Mesendoderm (in vitro differentiated cells): Measurements from ENCODE around the gene UQCRHL.
"Not testable (repeated sequence)": the region's sequence is repeated elsewhere in the genome, so short reads cannot be mapped to it uniquely, and the experiment has no call there.

Source experiments
- DNase-seq: peaks from one replicate; pipeline ENCODE4 v3.0.0; 2013
- H2AK5ac ChIP-seq: 2 replicates; pipeline ENCODE4 v1.6.1; 2013; ENCODE audit warnings: low read length, inconsistent platforms
- H2BK120ac ChIP-seq: 2 replicates; pipeline ENCODE4 v1.6.1; 2013; ENCODE audit warnings: low read depth, mild to moderate bottlenecking, low read length, moderate library complexity, mixed read lengths
- H2BK15ac ChIP-seq: replicated peaks from 2 replicates; pipeline ENCODE4 v1.6.1; 2013; ENCODE audit warnings: low read depth, mild to moderate bottlenecking, moderate library complexity
- H2BK5ac ChIP-seq: 2 replicates; pipeline ENCODE4 v1.6.1; 2013; ENCODE audit warnings: low read length, inconsistent platforms
- H3K18ac ChIP-seq: 2 replicates; pipeline ENCODE4 v1.6.1; 2013; ENCODE audit warnings: mild to moderate bottlenecking, low read length, mixed read lengths
- H3K23ac ChIP-seq: one replicate; pipeline ENCODE4 v1.6.1; 2013; ENCODE audit warnings: low read length
- H3K27ac ChIP-seq: 2 replicates; pipeline ENCODE4 v1.5.1; 2013; ENCODE audit warnings: low read depth, mild to moderate bottlenecking, inconsistent platforms, low read length, moderate library complexity
- H3K27me3 ChIP-seq: 2 replicates; pipeline ENCODE4 v1.6.1; 2013; ENCODE audit warnings: low read length, control low read depth, mild to moderate bottlenecking, inconsistent platforms; ENCODE audit not compliant: insufficient read depth, poor library complexity
- H3K36me3 ChIP-seq: 2 replicates; pipeline ENCODE4 v1.6.1; 2013; ENCODE audit warnings: low read length, inconsistent platforms; ENCODE audit not compliant: control insufficient read depth, insufficient read depth
- H3K4ac ChIP-seq: one replicate; pipeline ENCODE4 v1.6.1; 2013; ENCODE audit warnings: low read depth, mild to moderate bottlenecking, low read length, moderate library complexity
- H3K4me1 ChIP-seq: 2 replicates; pipeline ENCODE4 v1.6.1; 2013; ENCODE audit warnings: low read depth, low read length, inconsistent platforms; ENCODE audit not compliant: control insufficient read depth
- H3K4me2 ChIP-seq: 2 replicates; pipeline ENCODE4 v1.6.1; 2013; ENCODE audit warnings: low read length
- H3K4me3 ChIP-seq: 2 replicates; pipeline ENCODE4 v1.5.1; 2013; ENCODE audit warnings: mild to moderate bottlenecking, low read length
- H3K56ac ChIP-seq: one replicate; pipeline ENCODE4 v1.6.1; 2013; ENCODE audit warnings: low read length
- H3K79me1 ChIP-seq: 2 replicates; pipeline ENCODE4 v1.6.1; 2013; ENCODE audit warnings: low read length, inconsistent platforms
- H3K79me2 ChIP-seq: 2 replicates; pipeline ENCODE4 v1.6.1; 2013; ENCODE audit warnings: mild to moderate bottlenecking, low read length; ENCODE audit not compliant: control insufficient read depth, insufficient read depth
- H3K9ac ChIP-seq: 2 replicates; pipeline ENCODE4 v1.6.1; 2013; ENCODE audit warnings: low read length, inconsistent platforms
- H4K5ac ChIP-seq: one replicate; pipeline ENCODE4 v1.6.1; 2013; ENCODE audit warnings: low read length
- H4K8ac ChIP-seq: one replicate; pipeline ENCODE4 v1.6.1; 2013; ENCODE audit warnings: low read depth, mild to moderate bottlenecking, control low read depth, low read length, moderate library complexity
- WGBS: extraction: QIAGEN DNeasy Blood & Tissue Kit; methylation state at CpG from one replicate; pipeline ENCODE4 v1.1.7; 2013; ENCODE audit warnings: low lambda C conversion rate, missing lambda C conversion rate; ENCODE audit not compliant: insufficient coverage; ENCODE audit errors: extremely low coverage; 5-methylcytosine and 5-hydroxymethylcytosine counted together

The UQCRHL gene

GRCh38 chr1:15847100-15847892, 39.8 kb upstream of the UQCRHL start, which contains the start of gene SPEN:
Gene SPEN, plus strand, starts transcription at chr1:15847707. Its CDS starts 361 bp downstream, at chr1:15848068.
- DNase-seq = peak; percentile 98
- H3K56ac ChIP-seq = peak within 1 kb of the TSS; percentile 93
- H2BK5ac ChIP-seq = peak within 1 kb of the TSS; percentile 45
- H2BK120ac ChIP-seq = no peak within 1 kb of the TSS
- no peak within 1 kb of the TSS for H4K5ac ChIP-seq
- no peaks in the 10 kb centered on the region for H3K27me3 ChIP-seq
- H3K36me3 ChIP-seq = no peaks in the 10 kb centered on the region
- peaks cover 31% of the 10 kb centered on the region for H3K79me2 ChIP-seq
- no CpG with 5 or more reads among the region's 86 CpGs for WGBS
- H3K27ac ChIP-seq = peak within 1 kb of the TSS; percentile 94
- no peak within 1 kb of the TSS for H2BK15ac ChIP-seq
- H2AK5ac ChIP-seq = no peak within 1 kb of the TSS
- H3K9ac ChIP-seq = peak within 1 kb of the TSS; percentile 96
- H3K4me1 ChIP-seq = peaks cover 2% of the 10 kb centered on the region
- H3K4me3 ChIP-seq = peak within 1 kb of the TSS; percentile 97
- H3K4me2 ChIP-seq = peak within 1 kb of the TSS; percentile 100
- H3K79me1 ChIP-seq = peaks cover 5% of the 10 kb centered on the region
- H4K8ac ChIP-seq = peak within 1 kb of the TSS; percentile 78
- peak within 1 kb of the TSS; percentile 97 for H3K18ac ChIP-seq
- H3K4ac ChIP-seq = peak within 1 kb of the TSS; percentile 58
- peak within 1 kb of the TSS; percentile 37 for H3K23ac ChIP-seq

GRCh38 chr1:15846056-15846455, 38.6 kb upstream of the UQCRHL start:
- not testable (repeated sequence) for H2BK120ac ChIP-seq, H3K56ac ChIP-seq, H3K36me3 ChIP-seq, H3K9ac ChIP-seq, H3K27me3 ChIP-seq, H3K4ac ChIP-seq, H3K23ac ChIP-seq, H3K79me1 ChIP-seq, DNase-seq, H4K8ac ChIP-seq, H3K18ac ChIP-seq, H4K5ac ChIP-seq, H3K4me2 ChIP-seq, H2BK15ac ChIP-seq, H3K4me3 ChIP-seq, H3K4me1 ChIP-seq, H3K27ac ChIP-seq, H2BK5ac ChIP-seq, H2AK5ac ChIP-seq
- whole genome bisulfite sequencing = no CpG with 5 or more reads among the region's 11 CpGs
- peaks cover 25% of the 10 kb centered on the region for H3K79me2 ChIP-seq

- no CpG with 5 or more reads among the region's 3 CpGs for WGBS
- Histone ChIP-seq H4K5ac (no peak overlapping the region), H2BK15ac (no peak overlapping the region), H3K18ac (no peak overlapping the region), H3K4ac (no peak overlapping the region), H3K4me2 (no peak overlapping the region), H3K9ac (no peak overlapping the region), H3K56ac (no peak overlapping the region), H2BK120ac (no peak overlapping the region), H3K36me3 (no peaks in the 10 kb centered on the region), H3K27ac (no peak overlapping the region), H3K79me1 (peaks cover 1% of the 10 kb centered on the region), H3K23ac (no peak overlapping the region), H3K4me1 (no peaks in the 10 kb centered on the region), H3K4me3 (no peak overlapping the region), H3K79me2 (peaks cover 11% of the 10 kb centered on the region), H4K8ac (no peak overlapping the region), H2BK5ac (no peak overlapping the region), H2AK5ac (no peak overlapping the region), H3K27me3 (no peaks in the 10 kb centered on the region)
- no peak for DNase-seq
Observed at GRCh38 chr1:15843826-15844572, 36.5 kb upstream of the UQCRHL start.

GRCh38 chr1:15838721-15839120, 31.3 kb upstream of the UQCRHL start:
- Histone ChIP-seq H2BK120ac (no peak overlapping the region), H3K27me3 (no peaks in the 10 kb centered on the region), H3K23ac (no peak overlapping the region), H3K18ac (no peak overlapping the region), H3K4ac (no peak overlapping the region), H2BK5ac (no peak overlapping the region), H3K4me3 (no peak overlapping the region), H2BK15ac (no peak overlapping the region), H3K56ac (no peak overlapping the region), H3K4me1 (no peaks in the 10 kb centered on the region), H3K36me3 (no peaks in the 10 kb centered on the region), H3K9ac (no peak overlapping the region), H2AK5ac (no peak overlapping the region), H3K79me2 (no peaks in the 10 kb centered on the region), H4K5ac (no peak overlapping the region), H3K4me2 (no peak overlapping the region), H3K27ac (no peak overlapping the region), H3K79me1 (no peaks in the 10 kb centered on the region), H4K8ac (no peak overlapping the region)
- WGBS = no CpG with 5 or more reads among the region's 4 CpGs
- DNase-seq = no peak

GRCh38 chr1:15837931-15838330, 30.5 kb upstream of the UQCRHL start:
- H2AK5ac ChIP-seq = no peak overlapping the region
- H3K23ac ChIP-seq = no peak overlapping the region
- H3K18ac ChIP-seq = no peak overlapping the region
- WGBS = no CpG with 5 or more reads among the region's 7 CpGs
- H2BK120ac ChIP-seq = no peak overlapping the region
- H4K8ac ChIP-seq = no peak overlapping the region
- no peak overlapping the region for H3K56ac ChIP-seq
- no peaks in the 10 kb centered on the region for H3K4me1 ChIP-seq
- no peak overlapping the region for H3K9ac ChIP-seq
- no peaks in the 10 kb centered on the region for H3K36me3 ChIP-seq
- H4K5ac ChIP-seq = no peak overlapping the region
- H3K79me1 ChIP-seq = no peaks in the 10 kb centered on the region
- no peak overlapping the region for H2BK5ac ChIP-seq
- H3K4me3 ChIP-seq = no peak overlapping the region
- no peak overlapping the region for H2BK15ac ChIP-seq
- no peak overlapping the region for H3K4me2 ChIP-seq
- no peak overlapping the region for H3K27ac ChIP-seq
- H3K79me2 ChIP-seq = no peaks in the 10 kb centered on the region
- DNase-seq = no peak
- no peaks in the 10 kb centered on the region for H3K27me3 ChIP-seq
- H3K4ac ChIP-seq = no peak overlapping the region
